ENCODE measurements around the gene NHERF2.

DNA sequence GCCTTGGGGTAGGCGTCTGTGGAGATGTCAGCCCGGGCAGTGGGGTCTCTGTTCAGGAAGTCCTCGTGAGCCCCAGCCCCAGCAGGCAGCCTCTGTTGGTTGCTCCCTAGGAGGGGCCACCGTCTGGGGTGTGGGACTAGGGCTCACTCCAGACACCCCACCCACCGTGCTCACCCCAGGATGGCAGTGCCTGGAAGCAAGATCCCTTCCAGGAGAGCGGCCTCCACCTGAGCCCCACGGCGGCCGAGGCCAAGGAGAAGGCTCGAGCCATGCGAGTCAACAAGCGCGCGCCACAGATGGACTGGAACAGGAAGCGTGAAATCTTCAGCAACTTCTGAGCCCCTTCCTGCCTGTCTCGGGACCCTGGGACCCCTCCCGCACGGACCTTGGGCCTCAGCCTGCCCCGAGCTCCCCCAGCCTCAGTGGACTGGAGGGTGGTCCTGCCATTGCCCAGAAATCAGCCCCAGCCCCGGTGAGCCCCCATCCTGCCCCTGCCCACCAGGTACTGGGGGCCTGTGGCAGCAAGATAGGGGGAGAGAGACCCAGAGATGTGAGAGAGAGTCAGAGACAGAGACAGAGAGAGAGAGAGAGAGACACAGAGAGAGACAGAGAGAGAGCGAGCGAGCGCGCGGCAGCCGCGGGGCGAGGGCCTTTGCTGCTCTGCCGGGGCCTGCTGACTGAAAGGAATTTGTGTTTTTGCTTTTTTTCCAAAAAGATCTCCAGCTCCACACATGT lies 11.1 kb downstream of the NHERF2 start:
- TF ChIP-seq, protein P1, sequence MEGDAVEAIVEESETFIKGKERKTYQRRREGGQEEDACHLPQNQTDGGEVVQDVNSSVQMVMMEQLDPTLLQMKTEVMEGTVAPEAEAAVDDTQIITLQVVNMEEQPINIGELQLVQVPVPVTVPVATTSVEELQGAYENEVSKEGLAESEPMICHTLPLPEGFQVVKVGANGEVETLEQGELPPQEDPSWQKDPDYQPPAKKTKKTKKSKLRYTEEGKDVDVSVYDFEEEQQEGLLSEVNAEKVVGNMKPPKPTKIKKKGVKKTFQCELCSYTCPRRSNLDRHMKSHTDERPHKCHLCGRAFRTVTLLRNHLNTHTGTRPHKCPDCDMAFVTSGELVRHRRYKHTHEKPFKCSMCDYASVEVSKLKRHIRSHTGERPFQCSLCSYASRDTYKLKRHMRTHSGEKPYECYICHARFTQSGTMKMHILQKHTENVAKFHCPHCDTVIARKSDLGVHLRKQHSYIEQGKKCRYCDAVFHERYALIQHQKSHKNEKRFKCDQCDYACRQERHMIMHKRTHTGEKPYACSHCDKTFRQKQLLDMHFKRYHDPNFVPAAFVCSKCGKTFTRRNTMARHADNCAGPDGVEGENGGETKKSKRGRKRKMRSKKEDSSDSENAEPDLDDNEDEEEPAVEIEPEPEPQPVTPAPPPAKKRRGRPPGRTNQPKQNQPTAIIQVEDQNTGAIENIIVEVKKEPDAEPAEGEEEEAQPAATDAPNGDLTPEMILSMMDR (conservative IDR thresholded peaks at IDR 0.05; ENCODE audit: low read depth in 2 of 2) = no peak
- TF ChIP-seq JUNB (IDR thresholded peaks at IDR 0.05; ENCODE audit: unreplicated experiment) (no peak), ZNF331 (CRISPR knock-in tag; IDR thresholded peaks at IDR 0.05; ENCODE audit: low read depth) (no peak), EZH2 (IDR thresholded peaks at IDR 0.05; ENCODE audit: low read depth, unreplicated experiment) (no peak), CREB1 (CRISPR knock-in tag; IDR thresholded peaks at IDR 0.05; ENCODE audit: low read depth) (no peak), POLR2AphosphoS5 (IDR thresholded peaks at IDR 0.05; ENCODE audit: low read depth) (no peak), EZH2phosphoT487 (IDR thresholded peaks at IDR 0.05; ENCODE audit: unreplicated experiment) (no peak), NANOG (IDR thresholded peaks at IDR 0.05; ENCODE audit: borderline replicate concordance) (no peak)
- TF ChIP-seq, protein P2, sequence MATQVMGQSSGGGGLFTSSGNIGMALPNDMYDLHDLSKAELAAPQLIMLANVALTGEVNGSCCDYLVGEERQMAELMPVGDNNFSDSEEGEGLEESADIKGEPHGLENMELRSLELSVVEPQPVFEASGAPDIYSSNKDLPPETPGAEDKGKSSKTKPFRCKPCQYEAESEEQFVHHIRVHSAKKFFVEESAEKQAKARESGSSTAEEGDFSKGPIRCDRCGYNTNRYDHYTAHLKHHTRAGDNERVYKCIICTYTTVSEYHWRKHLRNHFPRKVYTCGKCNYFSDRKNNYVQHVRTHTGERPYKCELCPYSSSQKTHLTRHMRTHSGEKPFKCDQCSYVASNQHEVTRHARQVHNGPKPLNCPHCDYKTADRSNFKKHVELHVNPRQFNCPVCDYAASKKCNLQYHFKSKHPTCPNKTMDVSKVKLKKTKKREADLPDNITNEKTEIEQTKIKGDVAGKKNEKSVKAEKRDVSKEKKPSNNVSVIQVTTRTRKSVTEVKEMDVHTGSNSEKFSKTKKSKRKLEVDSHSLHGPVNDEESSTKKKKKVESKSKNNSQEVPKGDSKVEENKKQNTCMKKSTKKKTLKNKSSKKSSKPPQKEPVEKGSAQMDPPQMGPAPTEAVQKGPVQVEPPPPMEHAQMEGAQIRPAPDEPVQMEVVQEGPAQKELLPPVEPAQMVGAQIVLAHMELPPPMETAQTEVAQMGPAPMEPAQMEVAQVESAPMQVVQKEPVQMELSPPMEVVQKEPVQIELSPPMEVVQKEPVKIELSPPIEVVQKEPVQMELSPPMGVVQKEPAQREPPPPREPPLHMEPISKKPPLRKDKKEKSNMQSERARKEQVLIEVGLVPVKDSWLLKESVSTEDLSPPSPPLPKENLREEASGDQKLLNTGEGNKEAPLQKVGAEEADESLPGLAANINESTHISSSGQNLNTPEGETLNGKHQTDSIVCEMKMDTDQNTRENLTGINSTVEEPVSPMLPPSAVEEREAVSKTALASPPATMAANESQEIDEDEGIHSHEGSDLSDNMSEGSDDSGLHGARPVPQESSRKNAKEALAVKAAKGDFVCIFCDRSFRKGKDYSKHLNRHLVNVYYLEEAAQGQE (IDR thresholded peaks at IDR 0.05; ENCODE audit: unreplicated experiment) = no peak
- TF ChIP-seq, protein P3, sequence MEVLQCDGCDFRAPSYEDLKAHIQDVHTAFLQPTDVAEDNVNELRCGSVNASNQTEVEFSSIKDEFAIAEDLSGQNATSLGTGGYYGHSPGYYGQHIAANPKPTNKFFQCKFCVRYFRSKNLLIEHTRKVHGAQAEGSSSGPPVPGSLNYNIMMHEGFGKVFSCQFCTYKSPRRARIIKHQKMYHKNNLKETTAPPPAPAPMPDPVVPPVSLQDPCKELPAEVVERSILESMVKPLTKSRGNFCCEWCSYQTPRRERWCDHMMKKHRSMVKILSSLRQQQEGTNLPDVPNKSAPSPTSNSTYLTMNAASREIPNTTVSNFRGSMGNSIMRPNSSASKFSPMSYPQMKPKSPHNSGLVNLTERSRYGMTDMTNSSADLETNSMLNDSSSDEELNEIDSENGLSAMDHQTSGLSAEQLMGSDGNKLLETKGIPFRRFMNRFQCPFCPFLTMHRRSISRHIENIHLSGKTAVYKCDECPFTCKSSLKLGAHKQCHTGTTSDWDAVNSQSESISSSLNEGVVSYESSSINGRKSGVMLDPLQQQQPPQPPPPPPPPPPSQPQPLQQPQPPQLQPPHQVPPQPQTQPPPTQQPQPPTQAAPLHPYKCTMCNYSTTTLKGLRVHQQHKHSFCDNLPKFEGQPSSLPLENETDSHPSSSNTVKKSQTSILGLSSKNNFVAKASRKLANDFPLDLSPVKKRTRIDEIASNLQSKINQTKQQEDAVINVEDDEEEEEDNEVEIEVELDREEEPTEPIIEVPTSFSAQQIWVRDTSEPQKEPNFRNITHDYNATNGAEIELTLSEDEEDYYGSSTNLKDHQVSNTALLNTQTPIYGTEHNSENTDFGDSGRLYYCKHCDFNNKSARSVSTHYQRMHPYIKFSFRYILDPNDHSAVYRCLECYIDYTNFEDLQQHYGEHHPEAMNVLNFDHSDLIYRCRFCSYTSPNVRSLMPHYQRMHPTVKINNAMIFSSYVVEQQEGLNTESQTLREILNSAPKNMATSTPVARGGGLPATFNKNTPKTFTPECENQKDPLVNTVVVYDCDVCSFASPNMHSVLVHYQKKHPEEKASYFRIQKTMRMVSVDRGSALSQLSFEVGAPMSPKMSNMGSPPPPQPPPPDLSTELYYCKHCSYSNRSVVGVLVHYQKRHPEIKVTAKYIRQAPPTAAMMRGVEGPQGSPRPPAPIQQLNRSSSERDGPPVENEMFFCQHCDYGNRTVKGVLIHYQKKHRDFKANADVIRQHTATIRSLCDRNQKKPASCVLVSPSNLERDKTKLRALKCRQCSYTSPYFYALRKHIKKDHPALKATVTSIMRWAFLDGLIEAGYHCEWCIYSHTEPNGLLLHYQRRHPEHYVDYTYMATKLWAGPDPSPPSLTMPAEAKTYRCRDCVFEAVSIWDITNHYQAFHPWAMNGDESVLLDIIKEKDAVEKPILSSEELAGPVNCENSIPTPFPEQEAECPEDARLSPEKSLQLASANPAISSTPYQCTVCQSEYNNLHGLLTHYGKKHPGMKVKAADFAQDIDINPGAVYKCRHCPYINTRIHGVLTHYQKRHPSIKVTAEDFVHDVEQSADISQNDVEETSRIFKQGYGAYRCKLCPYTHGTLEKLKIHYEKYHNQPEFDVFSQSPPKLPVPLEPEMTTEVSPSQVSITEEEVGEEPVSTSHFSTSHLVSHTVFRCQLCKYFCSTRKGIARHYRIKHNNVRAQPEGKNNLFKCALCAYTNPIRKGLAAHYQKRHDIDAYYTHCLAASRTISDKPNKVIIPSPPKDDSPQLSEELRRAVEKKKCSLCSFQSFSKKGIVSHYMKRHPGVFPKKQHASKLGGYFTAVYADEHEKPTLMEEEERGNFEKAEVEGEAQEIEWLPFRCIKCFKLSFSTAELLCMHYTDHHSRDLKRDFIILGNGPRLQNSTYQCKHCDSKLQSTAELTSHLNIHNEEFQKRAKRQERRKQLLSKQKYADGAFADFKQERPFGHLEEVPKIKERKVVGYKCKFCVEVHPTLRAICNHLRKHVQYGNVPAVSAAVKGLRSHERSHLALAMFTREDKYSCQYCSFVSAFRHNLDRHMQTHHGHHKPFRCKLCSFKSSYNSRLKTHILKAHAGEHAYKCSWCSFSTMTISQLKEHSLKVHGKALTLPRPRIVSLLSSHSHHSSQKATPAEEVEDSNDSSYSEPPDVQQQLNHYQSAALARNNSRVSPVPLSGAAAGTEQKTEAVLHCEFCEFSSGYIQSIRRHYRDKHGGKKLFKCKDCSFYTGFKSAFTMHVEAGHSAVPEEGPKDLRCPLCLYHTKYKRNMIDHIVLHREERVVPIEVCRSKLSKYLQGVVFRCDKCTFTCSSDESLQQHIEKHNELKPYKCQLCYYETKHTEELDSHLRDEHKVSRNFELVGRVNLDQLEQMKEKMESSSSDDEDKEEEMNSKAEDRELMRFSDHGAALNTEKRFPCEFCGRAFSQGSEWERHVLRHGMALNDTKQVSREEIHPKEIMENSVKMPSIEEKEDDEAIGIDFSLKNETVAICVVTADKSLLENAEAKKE (CRISPR knock-in tag; IDR thresholded peaks at IDR 0.05) = no peak
